ENCODE results near the gene ASGR1. TPM values are rescaled to one million over a fixed set of nuclear protein-coding genes. Genes with fewer than 3 reads are reported as not detected.

The ASGR1 gene
- total RNA-seq, 1 experiment from 2014 or later = 0.95 TPM

GRCh38 chr17:7221278-7222092 is 42.3 kb upstream of the ASGR1 start:
- intact Hi-C loops (cut with micrococcal nuclease) = loop anchor here (2.0 kb wide), 1 partner anchor 13 kb away; the partner anchor contains the start of gene DVL2

GRCh38 chr17:7220593-7221277 is 41.6 kb upstream of the ASGR1 start:
- H3K9me3 ChIP-seq (ENCODE audit: low read length) = no peaks in the 10 kb centered on the region
- no peaks in the 10 kb centered on the region for H3F3A ChIP-seq (ENCODE audit: low read length, unreplicated experiment)
- H3K27me3 ChIP-seq (ENCODE audit: low read length) = no peaks in the 10 kb centered on the region
- peak overlapping the region; percentile 97 for H3K9ac ChIP-seq (ENCODE audit: low read length)
- peak; percentile 33 for ATAC-seq
- H2AFZ ChIP-seq (ENCODE audit: low read length) = no peak overlapping the region
- H3K27ac ChIP-seq (ENCODE audit: low read length) = peak overlapping the region; percentile 97
- peaks cover 26% of the 10 kb centered on the region for H3K36me3 ChIP-seq (ENCODE audit: low read depth, low read length)
- peaks cover 14% of the 10 kb centered on the region; the same call in 1 of the 2 replicates for H4K20me1 ChIP-seq (ENCODE audit: low read length)
- BruUV-seq (replicated peaks) = no TSS peak
- intact Hi-C loops (cut with micrococcal nuclease) = loop anchor here (2.0 kb wide), 1 partner anchor 14 kb away; the partner anchor contains the start of gene DVL2
- peak; percentile 43 for DNase-seq
- CTCF ChIA-PET = interaction anchor here (0.7 to 1.0 kb wide), 2 partner anchors 41 to 183 kb away, joined by 3 to 4 read pairs; partner anchors contain the start of gene TMEM256
- no peaks in the 10 kb centered on the region for H3K9me2 ChIP-seq (replicated peaks; ENCODE audit: low read length)
- peak overlapping the region; percentile 81 for H3K4me3 ChIP-seq (ENCODE audit: low read length)
- TF ChIP-seq CTCF (conservative IDR thresholded peaks at IDR 0.05; ENCODE audit: low read depth, low read length) = peak; percentile 60
- TF ChIP-seq EZH2phosphoT487 (IDR thresholded peaks at IDR 0.05; ENCODE audit: borderline replicate concordance, low read length) = no peak
- no peak for TF ChIP-seq EZH2 (IDR thresholded peaks at IDR 0.05; ENCODE audit: low read length, unreplicated experiment)
- H3K4me1 ChIP-seq (ENCODE audit: insufficient read depth, low read length) = peaks cover 30% of the 10 kb centered on the region
- H3K4me2 ChIP-seq (ENCODE audit: low read length) = peak overlapping the region; percentile 86
- peaks cover 38% of the 10 kb centered on the region for H3K79me2 ChIP-seq (ENCODE audit: low read length)
- POLR2A ChIA-PET (ENCODE audit: unreplicated experiment) = interaction anchor here (0.5 to 1.1 kb wide), 2 partner anchors 21 to 88 kb away, joined by 5 to 9 read pairs; no protein-coding TSS in a partner anchor

More at GRCh38 chr17:7221278-7222092, 42.3 kb upstream of the ASGR1 start:
- ATAC-seq (no peak), DNase-seq (no peak)
- peak overlapping the region; percentile 97 for H3K27ac ChIP-seq (ENCODE audit: low read length)
- H3K79me2 ChIP-seq (ENCODE audit: low read length) = peaks cover 32% of the 10 kb centered on the region
- H3K27me3 ChIP-seq (ENCODE audit: low read length) = no peaks in the 10 kb centered on the region
- H4K20me1 ChIP-seq (ENCODE audit: low read length) = peaks cover 14% of the 10 kb centered on the region; the same call in 1 of the 2 replicates
- no peaks in the 10 kb centered on the region for H3K9me3 ChIP-seq (ENCODE audit: low read length)
- peak overlapping the region; percentile 81 for H3K4me3 ChIP-seq (ENCODE audit: low read length)
- H2AFZ ChIP-seq (ENCODE audit: low read length) = no peak overlapping the region
- BruUV-seq (replicated peaks) = no TSS peak
- H3F3A ChIP-seq (ENCODE audit: low read length, unreplicated experiment) = no peaks in the 10 kb centered on the region
- H3K9me2 ChIP-seq (replicated peaks; ENCODE audit: low read length) = no peaks in the 10 kb centered on the region
- H3K9ac ChIP-seq (ENCODE audit: low read length) = peak overlapping the region; percentile 97
- H3K36me3 ChIP-seq (ENCODE audit: low read depth, low read length) = peaks cover 26% of the 10 kb centered on the region
- H3K4me1 ChIP-seq (ENCODE audit: insufficient read depth, low read length) = peaks cover 23% of the 10 kb centered on the region
- TF ChIP-seq CTCF (conservative IDR thresholded peaks at IDR 0.05; ENCODE audit: low read depth, low read length) (no peak), EZH2phosphoT487 (IDR thresholded peaks at IDR 0.05; ENCODE audit: borderline replicate concordance, low read length) (no peak), EZH2 (IDR thresholded peaks at IDR 0.05; ENCODE audit: low read length, unreplicated experiment) (no peak)
- peak overlapping the region; percentile 86 for H3K4me2 ChIP-seq (ENCODE audit: low read length)
- CTCF ChIA-PET = no interaction called here
- POLR2A ChIA-PET (ENCODE audit: unreplicated experiment) = interaction anchor here (0.6 to 1.1 kb wide), 2 partner anchors 20 to 68 kb away, joined by 3 to 9 read pairs; no protein-coding TSS in a partner anchor
